ENCODE data around the gene ZNF205.

The ZNF205 gene

GRCh38 chr16:3099395-3099731, 13.0 kb upstream of the ZNF205 start:
- TF ChIP-seq, protein P1, sequence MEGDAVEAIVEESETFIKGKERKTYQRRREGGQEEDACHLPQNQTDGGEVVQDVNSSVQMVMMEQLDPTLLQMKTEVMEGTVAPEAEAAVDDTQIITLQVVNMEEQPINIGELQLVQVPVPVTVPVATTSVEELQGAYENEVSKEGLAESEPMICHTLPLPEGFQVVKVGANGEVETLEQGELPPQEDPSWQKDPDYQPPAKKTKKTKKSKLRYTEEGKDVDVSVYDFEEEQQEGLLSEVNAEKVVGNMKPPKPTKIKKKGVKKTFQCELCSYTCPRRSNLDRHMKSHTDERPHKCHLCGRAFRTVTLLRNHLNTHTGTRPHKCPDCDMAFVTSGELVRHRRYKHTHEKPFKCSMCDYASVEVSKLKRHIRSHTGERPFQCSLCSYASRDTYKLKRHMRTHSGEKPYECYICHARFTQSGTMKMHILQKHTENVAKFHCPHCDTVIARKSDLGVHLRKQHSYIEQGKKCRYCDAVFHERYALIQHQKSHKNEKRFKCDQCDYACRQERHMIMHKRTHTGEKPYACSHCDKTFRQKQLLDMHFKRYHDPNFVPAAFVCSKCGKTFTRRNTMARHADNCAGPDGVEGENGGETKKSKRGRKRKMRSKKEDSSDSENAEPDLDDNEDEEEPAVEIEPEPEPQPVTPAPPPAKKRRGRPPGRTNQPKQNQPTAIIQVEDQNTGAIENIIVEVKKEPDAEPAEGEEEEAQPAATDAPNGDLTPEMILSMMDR (IDR thresholded peaks at IDR 0.05; ENCODE audit: low read length, missing control alignments) = no peak
- H3K4me3 ChIP-seq (replicated peaks; ENCODE audit: low read depth, low read length) = no peak overlapping the region

GRCh38 chr16:3099732-3100499, 12.5 kb upstream of the ZNF205 start:
- TF ChIP-seq, protein P1 (IDR thresholded peaks at IDR 0.05; ENCODE audit: low read length, missing control alignments) = no peak
- peak; percentile 87 for DNase-seq (ENCODE audit: low read depth)
- peak overlapping the region; percentile 13 for H3K4me3 ChIP-seq (replicated peaks; ENCODE audit: low read depth, low read length)

More at GRCh38 chr16:3099395-3099731, 13.0 kb upstream of the ZNF205 start:
- no peak for DNase-seq (ENCODE audit: low read depth)

DNA sequence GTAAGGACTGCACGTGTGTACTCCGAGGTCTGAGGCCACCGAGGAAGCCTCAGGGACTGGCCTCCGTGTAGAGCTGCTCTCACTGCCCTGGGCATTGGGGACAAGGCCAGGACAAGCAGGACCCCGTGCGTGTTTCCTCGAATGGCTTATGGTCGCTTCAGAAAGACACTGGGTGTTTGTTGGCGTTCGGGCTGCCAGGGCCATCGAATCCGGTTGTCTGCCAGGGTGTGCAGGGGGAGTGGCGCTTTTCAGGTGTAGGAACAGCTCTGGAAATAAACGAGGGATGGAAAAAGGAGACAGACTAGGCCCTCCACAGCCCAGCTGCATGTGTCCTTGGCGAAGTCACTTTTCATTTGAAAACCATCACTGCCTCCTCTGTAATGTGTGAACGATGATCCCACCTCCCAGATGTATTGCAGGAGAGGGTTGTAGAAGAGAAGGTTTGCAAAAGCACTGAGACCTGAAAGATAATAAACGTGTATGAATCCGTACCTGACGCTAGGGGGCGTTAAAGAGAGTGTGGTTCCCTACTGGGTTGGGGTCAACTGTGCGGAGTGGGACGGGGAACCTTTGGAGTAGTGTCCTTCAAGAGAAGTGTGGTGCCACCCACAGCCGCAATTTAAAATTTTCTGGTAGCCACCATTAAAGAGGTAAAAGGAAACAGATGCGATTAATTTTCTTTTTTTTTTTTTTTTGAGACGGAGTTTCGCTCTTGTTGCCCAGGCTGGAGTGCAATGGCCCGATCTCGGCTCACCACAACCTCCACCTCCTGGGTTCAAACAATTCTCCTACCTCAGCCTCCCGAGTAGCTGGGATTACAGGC, 11.2 kb upstream of the ZNF205 start:
- TF ChIP-seq, protein P1 (IDR thresholded peaks at IDR 0.05; ENCODE audit: low read length, missing control alignments) = peak; percentile 58
- peak; percentile 40 for DNase-seq (ENCODE audit: low read depth)
- H3K4me3 ChIP-seq (replicated peaks; ENCODE audit: low read depth, low read length) = no peak overlapping the region

DNA sequence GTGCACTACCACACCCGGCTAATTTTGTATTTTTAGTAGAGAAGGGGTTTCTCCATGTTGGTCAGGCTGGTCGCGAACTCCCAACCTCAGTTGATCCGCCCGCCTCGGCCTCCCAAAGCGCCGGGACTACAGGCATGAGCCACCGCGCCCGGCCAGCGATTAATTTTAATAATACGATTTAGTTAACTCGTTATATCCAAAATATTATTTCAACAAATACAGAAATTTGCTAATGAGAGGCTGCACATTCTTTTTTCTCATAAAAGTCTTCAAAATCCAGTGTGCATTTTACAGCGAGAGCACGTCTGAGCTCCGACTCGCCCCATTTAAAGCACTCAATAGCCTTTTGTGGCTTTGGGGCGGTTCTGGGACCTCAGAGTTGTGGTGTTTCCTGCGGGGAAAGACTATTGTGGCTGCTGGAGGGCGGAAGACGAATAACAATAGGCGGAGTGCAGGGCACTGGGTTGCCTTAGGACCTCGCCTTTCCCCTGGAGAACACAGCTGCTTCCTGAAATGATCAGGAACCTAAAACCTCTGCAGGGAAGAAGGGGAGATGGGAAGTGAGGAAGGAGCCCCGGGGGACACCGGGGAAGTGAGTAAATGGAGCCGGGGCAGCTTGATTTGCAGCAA, 10.4 kb upstream of the ZNF205 start:
- DNase-seq (ENCODE audit: low read depth) = peak; percentile 25
- no peak overlapping the region for H3K4me3 ChIP-seq (replicated peaks; ENCODE audit: low read depth, low read length)
- TF ChIP-seq, protein P1 (IDR thresholded peaks at IDR 0.05; ENCODE audit: low read length, missing control alignments) = no peak

GRCh38 chr16:3106205-3106928, 6.0 kb upstream of the ZNF205 start:
- peak; percentile 88 for DNase-seq (ENCODE audit: low read depth)
- peak overlapping the region; percentile 66 for H3K4me3 ChIP-seq (replicated peaks; ENCODE audit: low read depth, low read length)
- TF ChIP-seq, protein P1 (IDR thresholded peaks at IDR 0.05; ENCODE audit: low read length, missing control alignments) = no peak

- H3K4me3 ChIP-seq (replicated peaks; ENCODE audit: low read depth, low read length) = peak overlapping the region; percentile 90
- peak; percentile 45 for DNase-seq (ENCODE audit: low read depth)
- TF ChIP-seq, protein P1 (IDR thresholded peaks at IDR 0.05; ENCODE audit: low read length, missing control alignments) = no peak
These were observed 642 bp downstream of the ZNF205 start for GRCh38 chr16:3112881-3113574.

All from fibroblast of pulmonary artery (primary cell).